ENCODE data around the gene IRF5.

Gene IRF5

DNA sequence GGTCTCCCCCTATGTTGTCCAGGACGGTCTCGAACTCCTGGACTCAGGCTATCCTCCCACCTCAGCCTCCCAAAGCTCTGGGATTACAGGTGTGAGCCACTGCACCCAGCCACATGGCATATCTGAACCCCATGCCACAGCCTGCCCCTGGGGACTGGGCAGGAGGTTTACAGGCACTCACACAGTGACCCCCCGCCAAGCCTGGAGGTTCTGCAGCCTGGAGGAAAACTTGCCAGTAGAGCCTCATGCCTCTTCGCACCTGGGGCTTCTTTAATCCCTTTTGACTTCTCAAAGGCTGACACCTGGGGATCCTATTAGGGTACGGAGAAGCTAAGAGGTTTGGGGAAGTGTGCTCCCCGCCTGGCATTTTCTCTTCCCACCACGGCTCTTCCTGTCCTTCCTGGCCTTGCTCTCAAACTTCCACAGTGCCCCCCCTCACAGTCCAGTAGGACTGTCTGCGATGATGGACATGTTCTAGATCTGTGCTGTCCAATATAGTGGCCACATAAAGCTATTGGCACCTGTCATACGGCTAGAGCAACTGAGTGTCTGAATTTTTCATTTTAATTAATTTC lies 15.8 kb upstream of the IRF5 start:
- DNase-seq, result no peak

DNA sequence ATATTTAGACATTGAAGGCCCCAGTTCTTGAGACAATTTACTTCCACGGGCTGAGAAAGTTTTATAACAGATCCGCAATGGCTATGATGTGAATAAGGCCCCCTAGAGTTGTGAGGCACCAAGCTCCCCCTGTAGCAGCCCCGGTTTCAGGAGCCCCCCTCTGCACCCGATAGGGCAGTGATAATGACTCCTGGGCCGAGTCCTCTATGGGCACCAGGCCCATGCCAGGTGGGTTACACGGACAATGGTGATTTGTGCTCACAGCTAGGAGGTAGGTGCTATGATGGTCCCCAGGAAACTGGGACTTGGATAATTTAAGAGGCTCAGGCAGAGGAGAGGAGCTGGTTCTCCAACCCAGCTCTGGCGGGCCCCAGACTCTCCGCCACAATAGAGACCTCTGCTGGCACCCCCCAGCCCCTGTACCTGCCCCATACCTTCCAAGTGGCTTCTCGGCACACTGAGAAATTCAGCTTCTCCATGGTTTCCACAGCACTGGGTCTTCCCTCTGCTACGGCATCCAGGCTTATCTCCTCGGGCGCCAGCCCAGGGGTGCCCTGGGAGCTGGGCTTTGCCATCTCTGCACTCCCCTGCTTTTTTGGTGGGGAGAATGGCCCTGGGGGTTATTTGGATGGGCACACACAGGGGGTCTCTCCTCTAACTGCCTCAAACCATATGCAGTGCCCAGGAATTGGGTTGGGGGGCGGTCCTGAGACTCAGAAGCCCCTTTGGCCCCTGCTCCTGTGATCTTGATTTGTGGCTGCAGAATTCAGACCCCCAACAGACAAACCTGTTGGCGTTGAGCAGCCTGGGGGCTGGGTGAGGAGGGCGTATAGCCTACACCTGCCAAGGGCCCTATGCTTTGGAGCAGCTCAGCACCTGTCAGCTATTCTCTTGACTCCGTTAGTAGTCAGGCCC lies 15.0 kb upstream of the IRF5 start:
- DNase-seq, result no peak

- DNase-seq, result no peak
Observed at GRCh38 chr7:128923411-128923800, 14.3 kb upstream of the IRF5 start.

DNA sequence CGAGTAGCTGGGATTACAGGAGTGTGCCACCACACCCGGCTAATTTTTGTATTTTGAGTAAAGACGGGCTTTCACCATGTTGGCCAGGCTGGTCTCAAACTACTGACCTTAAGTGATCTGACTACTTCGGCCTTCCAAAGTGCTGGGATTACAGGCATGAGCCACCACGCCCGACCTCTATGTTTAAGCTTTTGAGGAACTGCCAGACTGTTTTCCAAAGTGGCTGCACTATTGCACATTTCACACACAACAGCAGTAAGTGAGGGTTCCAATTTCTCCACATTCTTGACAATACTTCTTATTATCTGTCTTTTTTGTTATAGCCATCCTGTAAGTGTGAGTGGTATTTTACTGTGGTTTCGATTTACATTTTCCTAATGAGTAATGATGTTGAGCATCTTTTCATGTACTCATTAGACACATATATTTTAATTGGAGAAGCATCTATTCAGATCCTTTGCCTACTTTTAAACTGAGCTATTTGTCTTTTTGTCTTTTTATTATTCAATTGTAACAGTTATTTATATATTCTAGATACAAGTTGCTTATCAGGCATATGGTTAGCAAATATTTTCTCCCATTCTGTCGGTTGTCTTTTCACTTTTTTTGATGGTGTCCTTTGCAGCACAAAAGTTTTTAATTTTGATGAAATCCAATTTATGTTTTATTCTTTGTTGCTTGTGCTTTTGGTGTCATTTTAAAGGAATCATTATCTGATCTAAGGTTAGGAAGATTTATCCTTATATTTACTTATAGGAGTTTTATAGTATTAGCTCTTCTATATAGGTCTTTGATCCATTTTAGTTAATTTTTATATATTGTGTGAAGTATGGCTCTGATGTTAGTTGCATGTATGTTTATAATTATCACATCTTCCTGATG lies 12.8 kb upstream of the IRF5 start:
- no peak for DNase-seq

DNA sequence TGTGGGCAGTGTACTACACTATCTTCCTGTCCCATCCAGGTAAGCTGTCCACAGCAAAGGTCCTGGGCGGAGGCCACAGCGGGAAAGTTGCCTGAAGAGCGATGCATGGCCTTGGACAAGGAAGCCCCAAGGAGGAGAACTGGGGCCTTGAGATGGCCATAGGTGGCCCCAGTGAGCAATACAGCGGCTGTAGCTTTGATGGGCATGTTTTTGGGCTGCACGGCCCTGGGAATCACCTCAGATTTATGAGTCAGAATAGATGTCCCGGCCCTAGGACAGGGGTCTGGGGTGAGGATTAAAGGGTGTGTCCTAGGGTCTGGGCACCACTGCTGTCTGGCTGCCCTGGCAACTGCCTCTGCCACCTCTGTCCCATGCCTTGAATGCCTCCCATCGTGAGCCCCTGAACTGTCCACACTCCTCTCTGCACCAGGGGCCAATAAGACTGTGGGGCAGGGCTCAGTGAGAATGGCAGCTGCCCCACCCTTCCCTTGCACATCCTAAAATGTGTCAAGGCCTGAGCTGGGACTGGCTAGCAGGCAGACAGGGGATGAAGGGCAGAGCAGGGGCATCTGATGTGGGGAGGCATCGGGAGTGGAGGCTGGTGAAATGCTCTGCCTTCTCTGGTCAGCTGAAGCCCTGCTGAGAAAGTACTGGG lies 9.4 kb upstream of the IRF5 start:
- DNase-seq, result no peak

DNA sequence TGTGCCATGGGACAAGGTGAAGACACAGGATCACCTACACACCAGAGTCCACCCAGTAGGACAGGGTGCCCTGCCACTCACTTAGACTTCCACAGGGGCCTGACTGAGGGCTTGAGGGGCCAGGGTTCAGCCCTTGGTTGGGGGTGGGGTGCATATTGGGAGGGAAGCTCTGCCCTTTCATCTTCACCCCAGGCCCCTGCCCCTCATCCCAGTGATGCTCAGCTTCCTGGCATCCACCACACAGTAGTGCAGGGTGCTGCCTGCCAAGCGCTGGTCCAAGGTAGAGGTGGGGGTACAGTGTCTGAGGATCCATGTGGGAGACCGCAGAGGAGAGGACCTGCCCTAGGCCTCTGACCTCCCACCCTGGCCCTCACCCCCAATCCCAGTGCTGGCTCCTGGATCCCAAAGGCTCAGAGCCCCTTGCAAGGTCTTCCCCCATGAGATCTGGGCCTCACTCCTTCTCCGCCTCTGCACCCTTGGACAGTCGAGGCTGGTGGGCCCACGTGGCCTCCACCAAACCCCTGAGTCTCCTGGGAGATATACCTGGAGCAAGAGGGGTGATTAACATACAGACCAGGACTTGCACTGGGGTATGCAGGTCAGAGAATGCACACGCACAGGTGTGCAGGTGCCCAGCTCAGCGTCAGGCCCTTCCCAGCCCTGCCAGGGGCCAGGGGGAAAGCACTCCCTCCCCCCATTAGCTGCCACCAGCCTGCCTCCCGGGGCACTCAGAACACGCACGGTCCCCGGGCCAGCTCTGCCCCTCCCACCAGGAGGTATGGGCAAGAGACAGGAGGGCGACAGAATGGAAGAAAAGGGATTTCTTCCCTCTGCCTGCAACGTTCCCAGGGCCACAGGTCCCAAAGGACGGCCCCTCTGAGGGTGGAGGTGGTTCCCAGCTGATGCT lies 8.6 kb upstream of the IRF5 start:
- no peak for DNase-seq

GRCh38 chr7:128931190-128931798 lies 6.4 kb upstream of the IRF5 start:
- DNase-seq, result no peak

DNA sequence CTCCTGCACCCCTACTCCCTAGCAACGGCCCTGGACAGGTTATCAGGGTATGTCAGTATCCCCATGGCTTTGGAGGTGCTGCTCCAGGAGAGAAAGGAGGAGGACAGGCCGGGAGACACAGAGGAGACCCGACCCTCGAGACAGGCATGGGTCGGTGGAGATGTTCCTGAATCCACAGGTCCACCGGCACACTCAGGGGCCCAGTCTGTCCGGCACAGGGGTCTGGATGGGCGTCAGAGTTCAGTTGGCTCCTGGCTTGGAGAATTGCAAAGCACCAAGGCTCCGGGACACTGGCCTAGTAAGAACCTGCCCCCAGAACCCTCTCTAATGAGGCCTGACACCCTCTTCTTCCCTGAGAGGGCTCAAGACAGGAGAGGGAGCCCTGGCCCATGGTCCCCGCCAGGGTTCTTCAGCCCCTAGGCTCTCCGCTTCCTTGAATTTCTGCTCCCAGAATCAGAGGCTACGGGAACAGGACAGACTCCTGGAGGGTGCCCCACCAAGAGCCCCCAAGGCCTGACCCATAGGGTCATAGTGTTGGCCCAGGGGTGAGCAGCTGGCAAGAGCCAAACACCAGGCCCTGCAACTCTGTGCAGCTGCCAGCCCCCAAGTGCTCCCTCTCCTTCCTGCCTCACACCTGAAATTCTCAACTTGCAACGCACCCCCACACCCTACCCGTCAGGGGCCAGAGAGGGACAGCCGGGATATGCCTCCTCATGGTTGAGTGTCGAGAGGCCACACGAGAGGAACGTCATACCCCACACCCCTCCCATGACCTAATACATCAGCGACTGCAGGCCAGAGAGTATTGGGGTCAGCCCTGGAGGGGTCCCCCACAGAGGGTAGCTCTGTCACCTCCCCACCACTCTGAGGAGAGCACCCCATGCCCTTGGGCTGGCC lies 5.5 kb upstream of the IRF5 start:
- no peak for DNase-seq

GRCh38 chr7:128932862-128933179 lies 4.9 kb upstream of the IRF5 start:
- DNase-seq, result no peak

DNA sequence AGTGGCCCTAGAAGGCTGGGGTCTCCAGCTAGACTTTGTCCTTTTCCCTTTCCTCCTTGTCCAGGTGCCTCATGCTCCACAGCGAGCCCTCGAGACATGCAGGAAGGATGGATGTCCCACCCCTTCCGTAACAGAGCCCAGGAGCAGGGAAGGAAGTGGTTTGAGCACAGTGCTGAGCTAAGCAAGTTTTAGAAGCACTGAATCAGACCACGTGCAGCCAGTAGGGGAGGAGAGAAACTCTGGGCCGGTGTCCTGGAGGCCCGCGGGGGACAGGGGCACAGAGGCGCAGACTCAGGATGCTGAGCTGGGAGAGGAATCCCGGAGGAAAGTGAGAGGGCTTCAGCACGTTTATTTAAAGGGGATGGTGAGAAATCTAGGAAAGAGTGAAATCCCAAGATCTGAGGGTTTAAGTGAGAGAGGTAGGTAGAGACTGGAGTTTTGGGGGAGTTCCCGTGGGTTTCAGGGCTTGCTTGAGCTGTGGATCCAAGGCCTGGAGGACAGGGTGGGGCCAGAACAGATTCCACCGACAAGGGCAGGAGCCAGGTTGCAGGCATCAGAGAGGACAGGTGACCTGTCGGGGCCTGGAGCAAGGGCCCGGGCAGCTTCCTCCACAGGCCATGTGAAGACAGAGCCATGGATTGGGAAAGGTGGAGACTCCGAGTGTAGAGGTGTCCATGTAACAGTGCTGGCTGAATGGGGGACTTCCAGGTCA lies 4.4 kb upstream of the IRF5 start:
- DNase-seq, result no peak

DNA sequence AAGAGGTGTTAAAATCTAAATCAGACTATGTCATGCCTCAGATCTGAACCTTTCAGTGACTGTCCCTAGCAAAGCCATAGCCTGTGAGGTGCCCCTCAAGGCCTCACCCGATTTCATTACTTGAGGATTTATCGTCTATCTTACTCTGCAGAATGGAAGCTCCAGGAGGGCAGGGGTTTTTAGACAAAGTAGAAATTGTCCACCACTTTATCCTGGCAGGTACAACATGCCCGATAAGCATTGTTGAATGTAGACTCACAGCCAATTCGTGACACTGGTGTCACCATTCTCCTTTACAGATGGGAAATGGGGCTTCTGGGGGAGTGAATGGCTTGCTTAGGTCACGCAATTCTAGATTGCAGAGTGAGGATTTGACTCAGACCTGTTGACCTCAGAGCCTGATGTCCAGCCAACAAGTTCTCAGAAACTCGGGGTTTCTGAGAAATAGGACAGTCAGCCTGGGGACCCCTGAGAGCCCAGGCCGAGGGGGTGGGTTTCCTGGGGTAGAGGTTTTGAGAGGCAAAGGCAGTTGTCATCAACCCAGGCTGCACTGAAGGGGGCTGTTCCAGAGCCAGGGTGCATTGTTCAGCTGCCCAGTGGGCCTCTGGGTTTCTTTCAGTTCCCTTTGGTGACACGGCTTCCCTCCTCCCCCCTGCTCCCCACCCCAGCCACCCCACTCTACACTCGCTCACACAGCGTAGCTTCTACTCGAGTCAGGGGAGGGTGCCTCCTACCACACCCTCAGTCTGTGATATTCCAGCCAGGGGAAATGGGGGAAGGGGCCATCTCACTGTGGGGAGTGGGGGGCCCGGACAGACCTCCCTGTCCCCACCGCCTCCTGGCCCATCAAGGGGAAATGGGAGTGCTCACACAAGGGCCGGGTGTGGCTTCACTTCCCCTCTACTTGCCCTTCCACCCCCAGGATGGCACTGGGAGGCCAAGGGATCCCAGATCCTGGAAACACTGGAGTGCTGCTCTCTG lies 3.1 kb upstream of the IRF5 start:
- no peak for DNase-seq

DNA sequence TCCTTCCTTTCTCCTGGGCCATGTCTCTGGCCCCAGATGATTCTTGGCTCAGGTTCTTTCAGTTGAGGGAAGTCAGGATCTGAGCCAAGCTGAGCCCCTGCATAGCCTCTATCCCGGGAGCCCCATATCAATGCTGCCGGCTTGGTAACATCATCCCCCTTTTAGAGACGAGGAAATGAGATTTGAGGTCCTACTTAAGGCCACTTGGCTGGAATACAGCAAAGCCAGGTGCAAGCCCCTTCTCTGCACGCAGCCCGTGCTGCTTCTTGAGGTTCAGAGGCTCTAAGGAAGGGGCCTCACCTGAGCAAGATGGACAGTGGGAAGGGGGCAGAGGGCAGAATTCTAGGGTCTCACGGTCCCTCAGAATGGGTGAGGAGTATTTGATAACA lies 2.4 kb upstream of the IRF5 start:
- no peak for DNase-seq

DNA sequence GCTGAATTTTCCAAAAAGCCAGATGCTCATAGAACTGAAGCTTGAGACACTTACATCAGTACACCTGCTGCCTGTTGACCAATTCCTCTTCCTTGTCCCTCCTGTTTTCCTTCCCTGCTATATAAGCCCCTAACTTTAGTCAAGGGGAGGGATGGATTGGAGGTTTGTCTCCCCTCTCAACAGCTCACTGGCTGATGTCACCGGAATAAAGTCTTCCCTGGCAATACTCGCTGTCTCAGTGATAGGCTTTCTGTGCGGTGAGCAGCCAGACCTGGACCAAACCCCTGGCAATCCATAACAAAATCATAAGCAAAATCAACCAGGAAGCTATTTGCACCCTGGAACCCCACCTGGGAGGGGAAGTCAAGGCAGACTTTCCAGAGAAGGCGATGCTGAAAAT lies 929 bp upstream of the IRF5 start:
- no peak for DNase-seq

- no peak for DNase-seq
Observed at GRCh38 chr7:128937271-128937646, 468 bp upstream of the IRF5 start.

- no peak for DNase-seq
Observed at GRCh38 chr7:128938544-128939074, 882 bp downstream of the IRF5 start.

GRCh38 chr7:128939075-128939860 lies 1.5 kb downstream of the IRF5 start:
- DNase-seq, result no peak

DNA sequence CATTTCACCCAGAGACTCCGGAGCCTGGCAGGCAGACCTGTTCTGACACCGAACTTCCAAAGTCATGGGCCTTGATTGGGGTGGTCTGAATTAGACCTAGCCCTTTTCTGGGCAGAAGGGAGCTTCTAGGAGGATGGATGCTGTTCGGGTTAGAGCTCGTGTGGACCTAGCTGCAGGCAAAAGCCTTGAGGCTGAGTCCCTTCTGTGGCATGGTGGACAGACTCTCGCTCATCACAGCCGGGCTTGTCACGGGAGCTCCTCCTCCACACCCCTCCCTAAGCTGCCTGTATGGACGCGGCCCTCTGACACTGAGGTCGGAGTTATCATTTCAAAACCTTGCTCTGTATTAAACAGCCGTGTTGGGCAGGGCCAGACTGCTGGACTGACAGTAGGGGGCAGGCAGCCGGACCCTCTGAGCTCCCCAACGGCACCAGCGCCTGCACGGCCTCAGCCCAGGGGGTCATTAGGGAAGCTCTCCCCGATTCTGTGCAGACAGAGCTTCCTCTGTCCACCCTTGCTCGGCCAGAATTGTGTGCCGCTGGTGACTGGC lies 2.2 kb downstream of the IRF5 start:
- no peak for DNase-seq

All from NCI-H1048 (cell line).